ENCODE data around the gene CHST15.

CHST15 gene

DNA sequence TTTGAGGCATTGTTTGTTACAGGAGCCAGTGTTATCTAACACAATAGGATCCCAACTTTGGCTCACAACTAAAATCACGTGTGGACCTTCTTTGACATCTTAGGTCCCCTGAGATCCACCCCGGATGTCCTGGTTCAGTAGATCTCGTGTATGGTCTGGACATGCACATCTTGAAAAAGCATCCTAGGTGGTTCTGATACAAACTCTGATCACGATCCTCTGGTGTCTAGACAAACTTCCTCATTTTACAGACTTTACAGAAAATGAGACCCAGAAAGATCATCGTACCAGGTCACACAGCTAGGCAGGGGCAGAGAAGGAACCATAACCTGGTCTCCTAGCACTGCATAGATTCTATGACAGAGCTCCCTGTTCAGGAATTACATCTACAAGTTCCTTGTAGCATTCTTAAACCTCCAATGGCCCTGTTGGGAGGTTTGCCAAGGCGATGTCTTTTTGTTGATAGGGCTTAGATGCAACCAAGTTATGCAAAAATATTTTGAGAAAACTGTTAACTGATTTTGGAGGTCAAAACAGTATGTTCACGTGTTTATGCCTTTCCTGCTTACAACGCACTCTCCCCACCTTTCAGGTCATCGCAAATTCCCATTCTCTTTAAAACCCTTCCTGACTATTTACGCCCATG is 30.8 kb upstream of the CHST15 start:
- TF ChIP-seq, protein P1, sequence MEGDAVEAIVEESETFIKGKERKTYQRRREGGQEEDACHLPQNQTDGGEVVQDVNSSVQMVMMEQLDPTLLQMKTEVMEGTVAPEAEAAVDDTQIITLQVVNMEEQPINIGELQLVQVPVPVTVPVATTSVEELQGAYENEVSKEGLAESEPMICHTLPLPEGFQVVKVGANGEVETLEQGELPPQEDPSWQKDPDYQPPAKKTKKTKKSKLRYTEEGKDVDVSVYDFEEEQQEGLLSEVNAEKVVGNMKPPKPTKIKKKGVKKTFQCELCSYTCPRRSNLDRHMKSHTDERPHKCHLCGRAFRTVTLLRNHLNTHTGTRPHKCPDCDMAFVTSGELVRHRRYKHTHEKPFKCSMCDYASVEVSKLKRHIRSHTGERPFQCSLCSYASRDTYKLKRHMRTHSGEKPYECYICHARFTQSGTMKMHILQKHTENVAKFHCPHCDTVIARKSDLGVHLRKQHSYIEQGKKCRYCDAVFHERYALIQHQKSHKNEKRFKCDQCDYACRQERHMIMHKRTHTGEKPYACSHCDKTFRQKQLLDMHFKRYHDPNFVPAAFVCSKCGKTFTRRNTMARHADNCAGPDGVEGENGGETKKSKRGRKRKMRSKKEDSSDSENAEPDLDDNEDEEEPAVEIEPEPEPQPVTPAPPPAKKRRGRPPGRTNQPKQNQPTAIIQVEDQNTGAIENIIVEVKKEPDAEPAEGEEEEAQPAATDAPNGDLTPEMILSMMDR (IDR thresholded peaks at IDR 0.05; ENCODE audit: low read depth, low read length, missing control alignments), result no peak
- H3K4me3 ChIP-seq (ENCODE audit: low read depth, low read length), result no peak overlapping the region
- DNase-seq (ENCODE audit: low read depth), result no peak

DNA sequence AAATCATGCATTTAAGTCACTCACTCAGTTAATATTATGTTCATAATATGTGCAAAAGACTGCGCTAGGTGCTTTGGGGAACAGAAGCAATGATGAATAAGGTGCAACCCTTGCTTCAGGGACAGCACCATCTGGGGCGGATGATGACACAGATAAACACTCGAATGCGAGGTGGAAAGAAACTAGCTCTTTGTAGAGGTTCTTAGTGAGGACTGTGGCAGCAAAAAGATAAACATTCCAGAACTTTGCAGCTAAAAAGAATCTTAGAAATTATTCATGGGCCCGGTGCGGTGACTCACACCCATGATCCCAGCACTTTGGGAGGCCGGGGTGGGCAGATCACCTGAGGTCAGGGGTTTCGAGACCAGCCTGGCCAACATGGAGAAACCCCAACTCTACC is 29.8 kb upstream of the CHST15 start:
- TF ChIP-seq, protein P1 (IDR thresholded peaks at IDR 0.05; ENCODE audit: low read depth, low read length, missing control alignments), result no peak
- H3K4me3 ChIP-seq (ENCODE audit: low read depth, low read length), result no peak overlapping the region
- no peak for DNase-seq (ENCODE audit: low read depth)

GRCh38 chr10:124122211-124122610 is 28.8 kb upstream of the CHST15 start:
- TF ChIP-seq, protein P1 (IDR thresholded peaks at IDR 0.05; ENCODE audit: low read depth, low read length, missing control alignments), result no peak

GRCh38 chr10:124120410-124121061 is 27.1 kb upstream of the CHST15 start:
- no peak overlapping the region for H3K4me3 ChIP-seq (ENCODE audit: low read depth, low read length)
- DNase-seq (ENCODE audit: low read depth), result no peak
- TF ChIP-seq, protein P1 (IDR thresholded peaks at IDR 0.05; ENCODE audit: low read depth, low read length, missing control alignments), result no peak

More at GRCh38 chr10:124122211-124122610, 28.8 kb upstream of the CHST15 start:
- DNase-seq (ENCODE audit: low read depth), result no peak
- no peak overlapping the region for H3K4me3 ChIP-seq (ENCODE audit: low read depth, low read length)

DNA sequence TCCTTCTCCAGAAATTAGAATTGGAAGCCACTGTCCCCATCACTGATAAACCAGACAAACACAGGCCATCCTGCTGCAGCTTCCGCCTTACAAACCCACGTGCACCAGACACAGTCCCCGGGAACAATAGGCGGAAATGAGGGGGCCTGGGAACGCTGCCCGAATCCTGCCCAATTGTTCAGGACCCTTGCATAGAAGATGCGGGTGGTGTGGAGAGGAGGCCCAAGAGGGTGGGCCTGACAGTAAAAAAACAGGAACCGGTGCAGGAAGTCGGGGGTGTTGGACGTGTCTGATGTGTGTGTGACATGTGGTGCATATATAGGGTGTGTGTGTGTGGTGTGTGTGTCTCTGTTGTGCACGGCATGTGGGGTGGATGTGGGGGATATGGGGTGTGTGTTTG is 26.5 kb upstream of the CHST15 start:
- no peak overlapping the region for H3K4me3 ChIP-seq (ENCODE audit: low read depth, low read length)
- DNase-seq (ENCODE audit: low read depth), result no peak
- TF ChIP-seq, protein P1 (IDR thresholded peaks at IDR 0.05; ENCODE audit: low read depth, low read length, missing control alignments), result no peak

DNA sequence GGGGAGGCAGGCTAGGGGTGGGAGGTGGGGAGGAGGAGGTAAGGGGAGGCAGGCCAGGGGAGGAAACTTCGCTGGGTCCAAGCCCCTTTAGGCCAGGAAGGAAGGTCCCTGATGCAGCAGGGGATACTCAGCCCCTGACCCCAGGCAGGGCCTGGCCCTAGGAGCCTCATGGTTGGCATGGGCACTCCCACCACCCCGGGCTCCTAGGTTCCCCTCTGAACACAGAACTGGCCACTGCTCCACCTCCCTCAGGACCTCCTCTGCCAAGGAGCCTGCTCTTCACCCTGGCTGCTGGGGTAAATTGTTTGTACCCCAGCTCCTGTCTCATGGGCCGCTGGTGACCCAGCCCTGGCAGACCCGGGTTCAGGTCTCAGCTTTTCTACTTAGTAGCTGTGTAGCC is 25.8 kb upstream of the CHST15 start:
- TF ChIP-seq, protein P1 (IDR thresholded peaks at IDR 0.05; ENCODE audit: low read depth, low read length, missing control alignments), result no peak
- H3K4me3 ChIP-seq (ENCODE audit: low read depth, low read length), result no peak overlapping the region
- no peak for DNase-seq (ENCODE audit: low read depth)

DNA sequence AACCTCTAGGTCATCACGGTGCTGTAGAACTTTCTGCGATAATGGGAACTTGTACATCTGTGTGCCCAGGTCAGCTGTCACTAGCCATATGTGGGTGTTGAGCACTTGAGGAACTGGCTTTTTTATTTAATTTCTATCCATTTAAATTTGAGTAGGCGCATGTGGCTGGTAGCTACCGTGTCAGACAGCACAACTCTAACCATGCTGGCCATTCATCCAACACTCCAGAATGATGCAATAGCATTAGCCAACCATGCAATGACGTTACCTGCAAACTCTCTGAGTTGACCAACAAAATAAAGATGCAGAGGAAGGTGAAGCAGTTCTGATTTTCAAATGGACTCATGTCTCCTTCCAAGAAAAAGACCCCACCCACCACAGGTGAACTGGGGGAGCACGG is 24.4 kb upstream of the CHST15 start:
- no peak overlapping the region for H3K4me3 ChIP-seq (ENCODE audit: low read depth, low read length)
- no peak for DNase-seq (ENCODE audit: low read depth)
- TF ChIP-seq, protein P1 (IDR thresholded peaks at IDR 0.05; ENCODE audit: low read depth, low read length, missing control alignments), result no peak

All from GM12864 (cell line).